ENCODE measurements around the gene GRK7.

The GRK7 gene

DNA sequence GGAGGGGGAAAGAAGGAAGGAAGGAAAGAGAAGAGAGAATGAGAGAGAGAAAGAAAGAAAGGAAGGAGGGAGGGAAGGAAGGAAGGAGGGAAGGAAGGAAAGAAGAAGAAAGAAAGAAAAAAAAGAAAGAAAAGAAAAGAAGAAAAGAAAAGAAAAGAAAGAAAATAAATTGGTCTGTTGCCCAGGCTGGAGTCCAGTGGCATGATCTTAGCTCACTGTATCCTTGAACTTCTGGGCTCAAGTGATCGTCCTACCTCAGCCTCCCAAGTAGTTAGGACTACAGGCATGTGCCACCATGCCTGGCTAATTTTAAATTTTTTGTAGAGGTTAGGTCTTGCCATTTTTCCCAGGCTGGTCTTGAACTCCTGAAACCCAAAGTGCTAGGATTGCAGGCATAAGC lies 36.7 kb upstream of the GRK7 start:
- no peak overlapping the region for H3K4me3 ChIP-seq (ENCODE audit: insufficient read length, low read depth)
- no peaks in the 10 kb centered on the region for H3K36me3 ChIP-seq (ENCODE audit: insufficient read depth, insufficient read length, low read length)
- H3K4me1 ChIP-seq (ENCODE audit: insufficient read depth, insufficient read length) = peaks cover 2% of the 10 kb centered on the region

DNA sequence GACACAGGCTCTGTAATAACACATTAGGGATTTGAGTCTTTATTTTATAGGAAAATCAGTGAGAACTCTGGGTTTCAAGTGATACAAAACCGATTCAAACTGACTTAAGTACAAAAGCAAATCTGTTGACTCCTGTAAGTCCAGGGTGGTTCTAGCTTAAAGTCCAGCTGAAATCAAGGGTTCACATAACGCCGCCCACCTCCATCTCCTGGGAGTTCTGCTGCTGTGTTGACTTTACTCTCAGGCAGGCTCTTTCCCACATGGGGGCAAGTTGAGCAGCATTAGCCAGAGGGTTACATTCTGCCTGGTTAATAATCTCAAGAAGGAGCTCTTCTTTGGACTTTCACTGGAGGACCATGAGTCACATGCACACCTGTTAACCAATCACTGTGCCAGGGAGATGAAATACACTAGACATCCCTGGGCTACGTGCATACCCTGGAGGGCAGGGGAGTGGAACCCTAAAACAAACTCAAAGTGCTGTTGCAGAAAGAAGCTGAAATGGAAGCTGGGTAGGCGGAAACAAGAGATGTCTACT lies 34.8 kb upstream of the GRK7 start:
- no peak for DNase-seq (ENCODE audit: low read depth, low spot score)
- no peak overlapping the region for H3K4me3 ChIP-seq (ENCODE audit: insufficient read length, low read depth)
- no peaks in the 10 kb centered on the region for H3K36me3 ChIP-seq (ENCODE audit: insufficient read depth, insufficient read length, low read length)
- TF ChIP-seq YY1 (IDR thresholded peaks at IDR 0.05; ENCODE audit: insufficient read depth, insufficient read length) = no peak
- no peak overlapping the region for H3K9ac ChIP-seq (ENCODE audit: insufficient read length, low read depth)
- H3K27me3 ChIP-seq (ENCODE audit: insufficient read depth, insufficient read length) = no peaks in the 10 kb centered on the region
- peaks cover 2% of the 10 kb centered on the region for H3K4me1 ChIP-seq (ENCODE audit: insufficient read depth, insufficient read length)
- H3K9me3 ChIP-seq (ENCODE audit: insufficient read depth, low read length) = no peaks in the 10 kb centered on the region

More for the DNA sequence above, 36.7 kb upstream of the GRK7 start:
- DNase-seq (ENCODE audit: low read depth, low spot score) = no peak
- H3K9me3 ChIP-seq (ENCODE audit: insufficient read depth, low read length) = no peaks in the 10 kb centered on the region
- TF ChIP-seq SUZ12 (IDR thresholded peaks at IDR 0.05; ENCODE audit: extremely low read depth, insufficient read depth, insufficient read length) (no peak), ZNF274 (IDR thresholded peaks at IDR 0.05; ENCODE audit: low read depth, low read length) (no peak), YY1 (IDR thresholded peaks at IDR 0.05; ENCODE audit: insufficient read depth, insufficient read length) (no peak)
- no peak overlapping the region for H3K9ac ChIP-seq (ENCODE audit: insufficient read length, low read depth)
- H3K27me3 ChIP-seq (ENCODE audit: insufficient read depth, insufficient read length) = no peaks in the 10 kb centered on the region

DNA sequence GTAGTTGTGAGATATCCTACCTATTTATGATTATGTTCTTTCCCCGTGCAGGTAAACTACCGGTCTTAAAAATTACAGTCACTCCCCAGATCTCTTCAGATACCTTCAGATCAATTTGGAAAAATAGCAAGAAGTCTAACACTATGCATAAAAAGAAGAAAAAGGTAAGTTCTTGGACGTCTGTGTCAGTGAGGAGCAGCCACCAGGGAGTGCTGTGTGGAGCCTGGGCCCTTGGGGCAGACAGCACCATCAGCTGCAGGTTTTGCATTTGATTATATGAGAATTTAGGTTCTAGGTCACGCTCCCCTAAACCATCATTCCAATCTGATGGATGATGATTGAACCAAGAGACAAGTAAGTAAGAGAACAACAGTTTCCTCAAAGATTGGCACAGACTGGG lies 34.0 kb upstream of the GRK7 start:
- Histone ChIP-seq H3K27me3 (ENCODE audit: insufficient read depth, insufficient read length) (no peaks in the 10 kb centered on the region), H3K9ac (ENCODE audit: insufficient read length, low read depth) (no peak overlapping the region), H3K4me3 (ENCODE audit: insufficient read length, low read depth) (no peak overlapping the region), H3K36me3 (ENCODE audit: insufficient read depth, insufficient read length, low read length) (no peaks in the 10 kb centered on the region), H3K4me1 (ENCODE audit: insufficient read depth, insufficient read length) (peaks cover 2% of the 10 kb centered on the region), H3K9me3 (ENCODE audit: insufficient read depth, low read length) (no peaks in the 10 kb centered on the region)
- TF ChIP-seq SUZ12 (IDR thresholded peaks at IDR 0.05; ENCODE audit: extremely low read depth, insufficient read depth, insufficient read length) (no peak), ZNF274 (IDR thresholded peaks at IDR 0.05; ENCODE audit: low read depth, low read length) (no peak), YY1 (IDR thresholded peaks at IDR 0.05; ENCODE audit: insufficient read depth, insufficient read length) (no peak)
- no peak for DNase-seq (ENCODE audit: low read depth, low spot score)

DNA sequence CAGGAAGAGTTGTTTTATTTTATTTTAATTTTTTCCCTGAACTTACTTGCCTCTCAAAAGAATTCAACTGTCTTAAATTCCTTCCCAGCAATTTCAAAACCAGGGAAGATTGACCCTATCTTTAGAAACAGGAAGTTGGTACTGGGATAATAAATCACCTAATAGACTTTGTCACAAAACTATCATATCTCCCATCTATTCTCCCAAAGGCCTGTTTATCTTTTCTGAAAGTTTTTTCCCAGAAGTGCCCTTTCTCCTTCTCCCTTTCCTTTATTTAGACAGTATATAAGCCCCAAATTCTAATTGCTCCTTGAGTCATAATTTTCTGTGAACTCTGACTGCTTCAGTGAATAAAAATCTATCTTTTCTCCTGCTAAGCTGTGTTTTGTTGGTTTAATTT lies 28.0 kb upstream of the GRK7 start:
- no peak for DNase-seq (ENCODE audit: low read depth, low spot score)
- Histone ChIP-seq H3K4me1 (ENCODE audit: insufficient read depth, insufficient read length) (no peaks in the 10 kb centered on the region), H3K4me3 (ENCODE audit: insufficient read length, low read depth) (no peak overlapping the region), H3K36me3 (ENCODE audit: insufficient read depth, insufficient read length, low read length) (peaks cover 7% of the 10 kb centered on the region), H3K9ac (ENCODE audit: insufficient read length, low read depth) (no peak overlapping the region), H3K9me3 (ENCODE audit: insufficient read depth, low read length) (no peaks in the 10 kb centered on the region), H3K27me3 (ENCODE audit: insufficient read depth, insufficient read length) (no peaks in the 10 kb centered on the region)
- TF ChIP-seq YY1 (IDR thresholded peaks at IDR 0.05; ENCODE audit: insufficient read depth, insufficient read length) = no peak
- no peak for TF ChIP-seq ZNF274 (IDR thresholded peaks at IDR 0.05; ENCODE audit: low read depth, low read length)
- TF ChIP-seq SUZ12 (IDR thresholded peaks at IDR 0.05; ENCODE audit: extremely low read depth, insufficient read depth, insufficient read length) = no peak

DNA sequence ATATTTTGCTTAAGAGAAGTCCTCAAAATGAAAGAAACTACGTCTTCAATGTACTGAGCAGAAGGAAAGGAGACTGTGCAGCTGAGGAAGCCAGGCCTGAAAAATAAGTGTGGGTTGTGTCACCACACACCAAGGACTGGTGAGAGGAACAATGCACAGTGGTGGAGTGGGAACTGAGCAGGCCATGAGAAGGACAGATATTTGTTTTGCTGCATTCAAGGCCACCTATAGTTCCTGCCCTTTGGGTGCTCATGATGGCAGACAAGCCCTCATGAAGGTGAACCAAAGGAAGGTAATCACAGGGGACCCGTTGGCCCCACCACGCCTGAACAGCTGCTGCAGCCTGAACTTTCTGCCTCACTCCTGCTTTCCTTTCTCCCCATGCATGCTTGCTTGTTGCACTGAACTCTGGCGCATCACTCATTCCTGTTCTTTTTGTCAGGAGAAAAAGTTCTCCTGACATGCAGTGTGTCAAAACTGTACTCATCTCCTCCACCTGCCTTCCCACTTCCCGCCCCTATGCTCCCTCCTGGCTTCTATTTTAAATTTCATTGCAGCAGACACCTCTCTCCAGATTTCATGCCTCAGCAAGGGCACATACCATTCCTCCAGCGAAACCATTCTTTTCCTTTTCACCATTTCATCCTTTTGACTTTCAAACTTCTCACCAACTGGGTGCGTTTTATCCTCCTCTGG lies 27.3 kb upstream of the GRK7 start:
- H3K4me1 ChIP-seq (ENCODE audit: insufficient read depth, insufficient read length) = no peaks in the 10 kb centered on the region
- no peak overlapping the region for H3K9ac ChIP-seq (ENCODE audit: insufficient read length, low read depth)
- H3K27me3 ChIP-seq (ENCODE audit: insufficient read depth, insufficient read length) = no peaks in the 10 kb centered on the region
- no peak for DNase-seq (ENCODE audit: low read depth, low spot score)
- peaks cover 14% of the 10 kb centered on the region for H3K36me3 ChIP-seq (ENCODE audit: insufficient read depth, insufficient read length, low read length)
- TF ChIP-seq ZNF274 (IDR thresholded peaks at IDR 0.05; ENCODE audit: low read depth, low read length) (no peak), SUZ12 (IDR thresholded peaks at IDR 0.05; ENCODE audit: extremely low read depth, insufficient read depth, insufficient read length) (no peak), YY1 (IDR thresholded peaks at IDR 0.05; ENCODE audit: insufficient read depth, insufficient read length) (no peak)
- H3K9me3 ChIP-seq (ENCODE audit: insufficient read depth, low read length) = no peaks in the 10 kb centered on the region
- no peak overlapping the region for H3K4me3 ChIP-seq (ENCODE audit: insufficient read length, low read depth)

DNA sequence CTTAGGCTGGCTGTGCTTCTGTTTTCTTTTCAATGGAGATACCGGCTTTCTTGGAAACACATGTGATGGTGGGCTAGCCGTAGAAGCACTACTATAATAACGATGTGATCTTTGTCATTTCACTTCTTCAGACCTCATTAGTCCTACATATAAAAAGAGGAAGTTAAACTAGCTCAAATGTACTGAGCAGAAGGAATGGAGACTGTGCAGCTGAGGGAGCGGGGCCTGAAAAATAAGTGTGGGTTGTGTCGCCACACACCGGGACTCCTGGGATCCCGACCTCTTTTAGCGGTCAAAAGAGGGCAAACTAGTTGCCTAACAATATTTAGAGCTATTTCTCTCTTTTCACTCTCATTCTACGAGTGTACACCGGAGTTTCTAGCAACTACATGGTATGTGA lies 26.1 kb upstream of the GRK7 start:
- no peaks in the 10 kb centered on the region for H3K4me1 ChIP-seq (ENCODE audit: insufficient read depth, insufficient read length)
- H3K27me3 ChIP-seq (ENCODE audit: insufficient read depth, insufficient read length) = no peaks in the 10 kb centered on the region
- no peak overlapping the region for H3K9ac ChIP-seq (ENCODE audit: insufficient read length, low read depth)
- H3K4me3 ChIP-seq (ENCODE audit: insufficient read length, low read depth) = no peak overlapping the region
- TF ChIP-seq SUZ12 (IDR thresholded peaks at IDR 0.05; ENCODE audit: extremely low read depth, insufficient read depth, insufficient read length) (no peak), YY1 (IDR thresholded peaks at IDR 0.05; ENCODE audit: insufficient read depth, insufficient read length) (no peak), ZNF274 (IDR thresholded peaks at IDR 0.05; ENCODE audit: low read depth, low read length) (no peak)
- H3K36me3 ChIP-seq (ENCODE audit: insufficient read depth, insufficient read length, low read length) = peaks cover 24% of the 10 kb centered on the region
- H3K9me3 ChIP-seq (ENCODE audit: insufficient read depth, low read length) = no peaks in the 10 kb centered on the region
- DNase-seq (ENCODE audit: low read depth, low spot score) = no peak

DNA sequence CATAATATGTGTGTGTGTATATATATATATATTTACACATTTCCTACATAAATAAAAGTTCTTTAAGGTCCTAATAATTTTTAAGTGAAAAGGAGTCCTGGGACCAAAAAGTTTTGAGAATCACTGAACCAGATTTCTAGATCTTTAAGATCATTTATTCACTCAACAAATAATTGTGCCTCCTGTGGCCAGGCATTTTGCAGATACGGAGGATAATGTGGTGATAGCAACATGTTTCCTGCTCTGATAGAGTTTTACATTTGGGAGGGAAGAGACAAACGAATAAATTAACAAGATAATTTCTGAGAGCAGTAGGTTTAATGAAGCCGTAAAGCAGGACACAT lies 25.6 kb upstream of the GRK7 start:
- DNase-seq (ENCODE audit: low read depth, low spot score) = no peak
- H3K36me3 ChIP-seq (ENCODE audit: insufficient read depth, insufficient read length, low read length) = peaks cover 28% of the 10 kb centered on the region
- no peak overlapping the region for H3K4me3 ChIP-seq (ENCODE audit: insufficient read length, low read depth)
- H3K9me3 ChIP-seq (ENCODE audit: insufficient read depth, low read length) = no peaks in the 10 kb centered on the region
- TF ChIP-seq SUZ12 (IDR thresholded peaks at IDR 0.05; ENCODE audit: extremely low read depth, insufficient read depth, insufficient read length) = no peak
- no peak for TF ChIP-seq ZNF274 (IDR thresholded peaks at IDR 0.05; ENCODE audit: low read depth, low read length)
- no peak for TF ChIP-seq YY1 (IDR thresholded peaks at IDR 0.05; ENCODE audit: insufficient read depth, insufficient read length)
- no peak overlapping the region for H3K9ac ChIP-seq (ENCODE audit: insufficient read length, low read depth)
- no peaks in the 10 kb centered on the region for H3K27me3 ChIP-seq (ENCODE audit: insufficient read depth, insufficient read length)
- H3K4me1 ChIP-seq (ENCODE audit: insufficient read depth, insufficient read length) = no peaks in the 10 kb centered on the region
